ENCODE measurements around the gene XRCC5.

The XRCC5 gene

GRCh38 chr2:216224388-216224787 lies 115.2 kb downstream of the XRCC5 start:
- TF ChIP-seq TSHZ2 (CRISPR knock-in tag; IDR thresholded peaks at IDR 0.05), result no peak
- TF ChIP-seq, protein P1, sequence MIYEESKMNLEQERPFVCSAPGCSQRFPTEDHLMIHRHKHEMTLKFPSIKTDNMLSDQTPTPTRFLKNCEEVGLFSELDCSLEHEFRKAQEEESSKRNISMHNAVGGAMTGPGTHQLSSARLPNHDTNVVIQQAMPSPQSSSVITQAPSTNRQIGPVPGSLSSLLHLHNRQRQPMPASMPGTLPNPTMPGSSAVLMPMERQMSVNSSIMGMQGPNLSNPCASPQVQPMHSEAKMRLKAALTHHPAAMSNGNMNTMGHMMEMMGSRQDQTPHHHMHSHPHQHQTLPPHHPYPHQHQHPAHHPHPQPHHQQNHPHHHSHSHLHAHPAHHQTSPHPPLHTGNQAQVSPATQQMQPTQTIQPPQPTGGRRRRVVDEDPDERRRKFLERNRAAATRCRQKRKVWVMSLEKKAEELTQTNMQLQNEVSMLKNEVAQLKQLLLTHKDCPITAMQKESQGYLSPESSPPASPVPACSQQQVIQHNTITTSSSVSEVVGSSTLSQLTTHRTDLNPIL (CRISPR knock-in tag; IDR thresholded peaks at IDR 0.05; ENCODE audit: low read depth), result no peak
- TF ChIP-seq ZNF8 (CRISPR knock-in tag; IDR thresholded peaks at IDR 0.05), result no peak
- no peak for TF ChIP-seq PATZ1 (CRISPR knock-in tag; IDR thresholded peaks at IDR 0.05; ENCODE audit: borderline replicate concordance)
- no peak for TF ChIP-seq ZFP30 (CRISPR knock-in tag; IDR thresholded peaks at IDR 0.05)
- no peak for TF ChIP-seq BACH2 (CRISPR knock-in tag; IDR thresholded peaks at IDR 0.05; ENCODE audit: borderline replicate concordance)
- no peak for TF ChIP-seq SNAI2 (CRISPR knock-in tag; IDR thresholded peaks at IDR 0.05)
- no peak for TF ChIP-seq GLIS3 (CRISPR knock-in tag; IDR thresholded peaks at IDR 0.05)
- no peak for TF ChIP-seq CSDC2 (CRISPR knock-in tag; IDR thresholded peaks at IDR 0.05)
- no peak for TF ChIP-seq POU6F1 (CRISPR knock-in tag; IDR thresholded peaks at IDR 0.05; ENCODE audit: borderline replicate concordance, low read depth)
- no peak for ATAC-seq

GRCh38 chr2:216229277-216229914 lies 120.2 kb downstream of the XRCC5 start:
- TF ChIP-seq POU6F1 (CRISPR knock-in tag; IDR thresholded peaks at IDR 0.05; ENCODE audit: borderline replicate concordance, low read depth) (no peak), ZNF8 (CRISPR knock-in tag; IDR thresholded peaks at IDR 0.05) (no peak), RARB (CRISPR knock-in tag; IDR thresholded peaks at IDR 0.05) (no peak), GLIS3 (CRISPR knock-in tag; IDR thresholded peaks at IDR 0.05) (no peak), ESRRG (CRISPR knock-in tag; IDR thresholded peaks at IDR 0.05) (no peak), BACH2 (CRISPR knock-in tag; IDR thresholded peaks at IDR 0.05; ENCODE audit: borderline replicate concordance) (no peak), PPARA (CRISPR knock-in tag; IDR thresholded peaks at IDR 0.05; ENCODE audit: borderline replicate concordance) (no peak), ARNTL (CRISPR knock-in tag; IDR thresholded peaks at IDR 0.05; ENCODE audit: borderline replicate concordance, low read depth) (no peak), ZNF70 (CRISPR knock-in tag; IDR thresholded peaks at IDR 0.05) (no peak), ZFP3 (CRISPR knock-in tag; IDR thresholded peaks at IDR 0.05) (no peak), PATZ1 (CRISPR knock-in tag; IDR thresholded peaks at IDR 0.05; ENCODE audit: borderline replicate concordance) (no peak), TCF4 (CRISPR knock-in tag; IDR thresholded peaks at IDR 0.05; ENCODE audit: borderline replicate concordance) (no peak), ZFP30 (CRISPR knock-in tag; IDR thresholded peaks at IDR 0.05) (no peak), OSR1 (CRISPR knock-in tag; IDR thresholded peaks at IDR 0.05) (no peak), SNAI2 (CRISPR knock-in tag; IDR thresholded peaks at IDR 0.05) (no peak), ZC3H10 (CRISPR knock-in tag; IDR thresholded peaks at IDR 0.05) (no peak)
- TF ChIP-seq, protein P1 (CRISPR knock-in tag; IDR thresholded peaks at IDR 0.05; ENCODE audit: low read depth), result no peak
- no peak for ATAC-seq
